HG02588 (cell line): ENCODE data around the gene MREG.
"Not testable (repeated sequence)": the region's sequence is repeated elsewhere in the genome, so short reads cannot be mapped to it uniquely, and the experiment has no call there.

ENCODE experiments used
- ATAC-seq: cut with Tn5 transposase; IDR thresholded peaks from one replicate; pipeline ENCODE4 v1.9.1; 2021; ENCODE audit warnings: mild to moderate bottlenecking, moderate library complexity; ENCODE audit not compliant: unreplicated experiment

The MREG gene

GRCh38 chr2:215997219-215997618, 16.1 kb downstream of the MREG start:
- no peak for ATAC-seq

GRCh38 chr2:215994911-215995310, 18.4 kb downstream of the MREG start:
- ATAC-seq: no peak

- ATAC-seq: not testable (repeated sequence)
These were observed 24.7 kb downstream of the MREG start for GRCh38 chr2:215988556-215989207.

- ATAC-seq: no peak
These were observed 28.1 kb downstream of the MREG start for GRCh38 chr2:215985257-215985656.

GRCh38 chr2:215984661-215985060, 28.7 kb downstream of the MREG start:
- no peak for ATAC-seq

GRCh38 chr2:215983581-215984351, 29.6 kb downstream of the MREG start:
- peak; percentile 56 for ATAC-seq

GRCh38 chr2:215982465-215982875, 30.9 kb downstream of the MREG start:
- ATAC-seq: peak; percentile 68

- no peak for ATAC-seq
These were observed 32.2 kb downstream of the MREG start for GRCh38 chr2:215981115-215981514.

- ATAC-seq: no peak
These were observed 33.7 kb downstream of the MREG start for GRCh38 chr2:215979620-215980019.

GRCh38 chr2:215974700-215975429, 38.5 kb downstream of the MREG start:
- ATAC-seq: no peak

- ATAC-seq: no peak
These were observed 39.2 kb downstream of the MREG start for GRCh38 chr2:215973954-215974699.

- ATAC-seq: no peak
These were observed 40.1 kb downstream of the MREG start for GRCh38 chr2:215973145-215973792.

- ATAC-seq: no peak
These were observed 41.7 kb downstream of the MREG start for GRCh38 chr2:215971671-215972070.

GRCh38 chr2:215970894-215971293, 42.5 kb downstream of the MREG start:
- not testable (repeated sequence) for ATAC-seq

- no peak for ATAC-seq
These were observed 42.9 kb downstream of the MREG start for GRCh38 chr2:215970425-215970824.

GRCh38 chr2:215969131-215969841, 44.1 kb downstream of the MREG start:
- ATAC-seq: no peak

- ATAC-seq: no peak
These were observed 44.9 kb downstream of the MREG start for GRCh38 chr2:215968499-215968898.

- ATAC-seq: no peak
These were observed 45.6 kb downstream of the MREG start for GRCh38 chr2:215967590-215968378.

GRCh38 chr2:215966951-215967350, 46.4 kb downstream of the MREG start:
- no peak for ATAC-seq
